ENCODE data around the gene CPN2.

The CPN2 gene

GRCh38 chr3:194313560-194314387, 37.4 kb downstream of the CPN2 start (continued):
- TF ChIP-seq ZC3H10 (CRISPR knock-in tag; IDR thresholded peaks at IDR 0.05), result no peak
- TF ChIP-seq CSDC2 (CRISPR knock-in tag; IDR thresholded peaks at IDR 0.05), result no peak
- TF ChIP-seq PPARA (CRISPR knock-in tag; IDR thresholded peaks at IDR 0.05; ENCODE audit: borderline replicate concordance), result no peak
- no peak for TF ChIP-seq SNAI2 (CRISPR knock-in tag; IDR thresholded peaks at IDR 0.05)
- no peak for TF ChIP-seq TCF4 (CRISPR knock-in tag; IDR thresholded peaks at IDR 0.05; ENCODE audit: borderline replicate concordance)
- TF ChIP-seq RARB (CRISPR knock-in tag; IDR thresholded peaks at IDR 0.05), result no peak
- TF ChIP-seq POU6F1 (CRISPR knock-in tag; IDR thresholded peaks at IDR 0.05; ENCODE audit: borderline replicate concordance, low read depth), result no peak
- no peak for TF ChIP-seq CSRNP3 (CRISPR knock-in tag; IDR thresholded peaks at IDR 0.05)

- peak; percentile 11 for ATAC-seq
- TF ChIP-seq ISL1 (CRISPR knock-in tag; IDR thresholded peaks at IDR 0.05) (0 out of 2 replicates have a peak, but pooled peaks have one; percentile 9), ZNF70 (CRISPR knock-in tag; IDR thresholded peaks at IDR 0.05) (no peak), ZFP3 (CRISPR knock-in tag; IDR thresholded peaks at IDR 0.05) (0 out of 2 replicates have a peak, but pooled peaks have one; percentile 49), CSDC2 (CRISPR knock-in tag; IDR thresholded peaks at IDR 0.05) (peak; percentile 73; the same call in 1 of the 2 replicates), ZNF565 (CRISPR knock-in tag; conservative IDR thresholded peaks at IDR 0.05; ENCODE audit: low read depth) (no peak), ZC3H10 (CRISPR knock-in tag; IDR thresholded peaks at IDR 0.05) (no peak), TSHZ2 (CRISPR knock-in tag; IDR thresholded peaks at IDR 0.05) (peak; percentile 57; the same call in 1 of the 2 replicates)
Observed at GRCh38 chr3:194312743-194313281, 38.3 kb downstream of the CPN2 start.

GRCh38 chr3:194312186-194312742, 38.9 kb downstream of the CPN2 start:
- TF ChIP-seq ZNF70 (CRISPR knock-in tag; IDR thresholded peaks at IDR 0.05) (peak; percentile 51; the same call in 1 of the 2 replicates), TOX (CRISPR knock-in tag; IDR thresholded peaks at IDR 0.05; ENCODE audit: borderline replicate concordance) (no peak), ZFP30 (CRISPR knock-in tag; IDR thresholded peaks at IDR 0.05) (no peak), ZC3H10 (CRISPR knock-in tag; IDR thresholded peaks at IDR 0.05) (no peak), SNAI2 (CRISPR knock-in tag; IDR thresholded peaks at IDR 0.05) (no peak), ZNF8 (CRISPR knock-in tag; IDR thresholded peaks at IDR 0.05) (no peak), RARB (CRISPR knock-in tag; IDR thresholded peaks at IDR 0.05) (no peak), ZNF565 (CRISPR knock-in tag; conservative IDR thresholded peaks at IDR 0.05; ENCODE audit: low read depth) (no peak)
- no peak for ATAC-seq

GRCh38 chr3:194311000-194311399, 40.1 kb downstream of the CPN2 start:
- no peak for ATAC-seq
- TF ChIP-seq TSHZ2 (CRISPR knock-in tag; IDR thresholded peaks at IDR 0.05), result no peak
- TF ChIP-seq BACH2 (CRISPR knock-in tag; IDR thresholded peaks at IDR 0.05; ENCODE audit: borderline replicate concordance), result no peak
- no peak for TF ChIP-seq CSRNP3 (CRISPR knock-in tag; IDR thresholded peaks at IDR 0.05)
- no peak for TF ChIP-seq ZNF565 (CRISPR knock-in tag; conservative IDR thresholded peaks at IDR 0.05; ENCODE audit: low read depth)
- TF ChIP-seq CREB5 (CRISPR knock-in tag; IDR thresholded peaks at IDR 0.05; ENCODE audit: low read depth), result no peak
- TF ChIP-seq ZNF70 (CRISPR knock-in tag; IDR thresholded peaks at IDR 0.05), result no peak
- no peak for TF ChIP-seq ZFP30 (CRISPR knock-in tag; IDR thresholded peaks at IDR 0.05)
